H9 (cell line): ENCODE measurements around the gene SKAP1. TPM values are rescaled to one million over a fixed set of nuclear protein-coding genes. Genes with fewer than 3 reads are reported as not detected.

Experiments
- DNase-seq: peaks from one replicate; pipeline ENCODE4 v3.0.0-alpha.2; 2017
- H2AFZ ChIP-seq: one replicate; pipeline ENCODE4 v1.6.1; 2013; ENCODE audit warnings: mild to moderate bottlenecking, low read length, control low read depth, moderate library complexity
- H2AK5ac ChIP-seq: 2 replicates; pipeline ENCODE4 v1.6.1; 2013; ENCODE audit warnings: low read length, control low read depth, mixed read lengths; ENCODE audit not compliant: insufficient read length
- H2BK120ac ChIP-seq: one replicate; pipeline ENCODE4 v1.6.1; 2013; ENCODE audit warnings: low read depth, mild to moderate bottlenecking, low read length, control low read depth, inconsistent platforms; ENCODE audit not compliant: poor library complexity, severe bottlenecking
- H2BK12ac ChIP-seq: 2 replicates; pipeline ENCODE4 v1.6.1; 2013; ENCODE audit warnings: low read length, control low read depth, mixed read lengths, low read depth; ENCODE audit not compliant: insufficient read length
- H2BK15ac ChIP-seq: 2 replicates; pipeline ENCODE4 v1.6.1; 2013; ENCODE audit warnings: low read depth, low read length, control low read depth
- H2BK20ac ChIP-seq: one replicate; pipeline ENCODE4 v1.6.1; 2013; ENCODE audit warnings: low read depth, mild to moderate bottlenecking, low read length, control low read depth, inconsistent platforms; ENCODE audit not compliant: poor library complexity, severe bottlenecking
- H2BK5ac ChIP-seq: 2 replicates; pipeline ENCODE4 v1.6.1; 2013; ENCODE audit warnings: low read length, control low read depth, mixed read lengths; ENCODE audit not compliant: insufficient read length
- H3K14ac ChIP-seq: 2 replicates; pipeline ENCODE4 v1.6.1; 2013; ENCODE audit warnings: low read length, control low read depth; ENCODE audit not compliant: insufficient read depth
- H3K18ac ChIP-seq: 2 replicates; pipeline ENCODE4 v1.6.1; 2013; ENCODE audit warnings: low read depth, mild to moderate bottlenecking, mixed read lengths, low read length, control low read depth; ENCODE audit not compliant: insufficient read length
- H3K23ac ChIP-seq: 2 replicates; pipeline ENCODE4 v1.6.1; 2013; ENCODE audit warnings: low read length, control low read depth, mixed read lengths, low read depth; ENCODE audit not compliant: insufficient read length
- H3K23me2 ChIP-seq: 2 replicates; pipeline ENCODE4 v1.6.1; 2013; ENCODE audit warnings: low read depth, mild to moderate bottlenecking, mixed read lengths, low read length, control low read depth; ENCODE audit not compliant: insufficient read length, poor library complexity, severe bottlenecking
- H3K27ac ChIP-seq: 2 replicates; pipeline ENCODE4 v1.5.1; 2013; ENCODE audit warnings: low read length, control low read depth, mixed read lengths, low read depth; ENCODE audit not compliant: insufficient read length
- H3K27me3 ChIP-seq: 2 replicates; pipeline ENCODE4 v1.6.1; 2013; ENCODE audit warnings: low read length, control low read depth, inconsistent platforms; ENCODE audit not compliant: insufficient read depth
- H3K4ac ChIP-seq: 2 replicates; pipeline ENCODE4 v1.6.1; 2013; ENCODE audit warnings: low read depth, mild to moderate bottlenecking, control low read depth, inconsistent platforms, low read length, moderate library complexity
- H3K4me1 ChIP-seq: 2 replicates; pipeline ENCODE4 v1.6.1; 2013; ENCODE audit warnings: low read length, control low read depth, inconsistent platforms; ENCODE audit not compliant: insufficient read depth
- H3K4me2 ChIP-seq: 2 replicates; pipeline ENCODE4 v1.6.1; 2013; ENCODE audit warnings: low read length, control low read depth, mixed read lengths; ENCODE audit not compliant: insufficient read length, insufficient read depth
- H3K56ac ChIP-seq: 2 replicates; pipeline ENCODE4 v1.6.1; 2013; ENCODE audit warnings: low read depth, mild to moderate bottlenecking, mixed read lengths, low read length, control low read depth; ENCODE audit not compliant: insufficient read length
- H3K79me1 ChIP-seq: 2 replicates; pipeline ENCODE4 v1.6.1; 2013; ENCODE audit warnings: low read depth, mild to moderate bottlenecking, moderate library complexity, low read length, control low read depth, inconsistent platforms; ENCODE audit not compliant: insufficient read depth, poor library complexity, severe bottlenecking
- H3K79me2 ChIP-seq: 2 replicates; pipeline ENCODE4 v1.6.1; 2013; ENCODE audit warnings: low read length, control low read depth, inconsistent platforms; ENCODE audit not compliant: insufficient read depth
- H3K9ac ChIP-seq: 2 replicates; pipeline ENCODE4 v1.6.1; 2013; ENCODE audit warnings: low read length, control low read depth, mixed read lengths; ENCODE audit not compliant: insufficient read length; ENCODE audit errors: extremely low read depth
- H3K9me3 ChIP-seq: one replicate; pipeline ENCODE4 v1.6.1; 2013; ENCODE audit warnings: low read depth, low read length, inconsistent platforms; ENCODE audit not compliant: control insufficient read depth
- H3T11ph ChIP-seq: one replicate; pipeline ENCODE4 v1.6.1; 2013; ENCODE audit warnings: mild to moderate bottlenecking, low read length, control low read depth, inconsistent platforms
- H4K20me1 ChIP-seq: one replicate; pipeline ENCODE4 v1.6.1; 2013; ENCODE audit not compliant: control insufficient read depth, insufficient read length, insufficient read depth
- H4K5ac ChIP-seq: 2 replicates; pipeline ENCODE4 v1.6.1; 2013; ENCODE audit warnings: low read depth, mild to moderate bottlenecking, mixed read lengths, low read length, control low read depth; ENCODE audit not compliant: insufficient read length
- H4K8ac ChIP-seq: replicated peaks from 2 replicates; pipeline ENCODE4 v1.6.1; 2013; ENCODE audit warnings: low read length, control low read depth, mixed read lengths, low read depth; ENCODE audit not compliant: insufficient read length
- H4K91ac ChIP-seq: 2 replicates; pipeline ENCODE4 v1.6.1; 2013; ENCODE audit warnings: low read depth, mild to moderate bottlenecking, moderate library complexity, mixed read lengths, low read length, control low read depth; ENCODE audit not compliant: insufficient read length
- H3K27ac Mint-ChIP-seq, 3 experiments: 2 replicates in 2 of 3; 3 replicates in 1 of 3; pipeline ENCODE4 v1.8.0; 2020 to 2021; ENCODE audit warnings: mixed read lengths in 3 of 3, mild to moderate bottlenecking in 1 of 3, moderate library complexity in 1 of 3
- H3K27me3 Mint-ChIP-seq: 2 replicates; pipeline ENCODE4 v1.8.0; 2021; ENCODE audit warnings: low read depth, mild to moderate bottlenecking, moderate library complexity, mixed read lengths
- H3K36me3 Mint-ChIP-seq, 3 experiments: 2 replicates in 2 of 3; 3 replicates in 1 of 3; pipeline ENCODE4 v1.8.0; 2020 to 2021; ENCODE audit warnings: low read depth in 3 of 3, mixed read lengths in 3 of 3; ENCODE audit not compliant: insufficient read depth in 1 of 3
- H3K4me1 Mint-ChIP-seq, 2 experiments: 2 replicates each; pipeline ENCODE4 v1.8.0; 2020; ENCODE audit warnings: mixed read lengths in 2 of 2
- H3K4me3 Mint-ChIP-seq, 2 experiments: 2 replicates in 1 of 2; 3 replicates in 1 of 2; pipeline ENCODE4 v1.8.0; 2020 to 2021; ENCODE audit warnings: mild to moderate bottlenecking in 2 of 2, mixed read lengths in 2 of 2, moderate library complexity in 1 of 2
- H3K9me3 Mint-ChIP-seq, 2 experiments: 2 replicates in 1 of 2; 3 replicates in 1 of 2; pipeline ENCODE4 v1.8.0; 2020; ENCODE audit warnings: mild to moderate bottlenecking in 2 of 2, mixed read lengths in 2 of 2, moderate library complexity in 1 of 2
- CTCF ChIP-seq: fragments of 200-600 bp; sonication (generic); conservative IDR thresholded peaks from 3 replicates; pipeline ENCODE4 v1.8.0; 2021; ENCODE audit warnings: antibody characterized with exemption, mild to moderate bottlenecking
- total RNA-seq: library from RNA; stranded (reverse); gene quantifications from 2 replicates; pipeline ENCODE4 v1.2.1, GENCODE V29; 2021

Gene SKAP1
- total RNA-seq, 1 experiment from 2014 or later = not detected

- Histone ChIP-seq H3K27ac (no peak overlapping the region), H3K56ac (no peak overlapping the region), H2BK5ac (no peak overlapping the region), H3K4me2 (no peak overlapping the region), H3K79me1 (no peaks in the 10 kb centered on the region), H2BK12ac (no peak overlapping the region), H2AK5ac (no peak overlapping the region), H2BK20ac (no peak overlapping the region), H3K4me1 (peaks cover 3% of the 10 kb centered on the region; the same call in 1 of the 2 replicates), H2AFZ (no peak overlapping the region), H4K8ac (no peak overlapping the region), H2BK120ac (no peak overlapping the region), H3K27me3 (peaks cover 3% of the 10 kb centered on the region; the same call in 1 of the 2 replicates), H3K4ac (no peak overlapping the region), H3K9me3 (no peaks in the 10 kb centered on the region), H3K23ac (no peak overlapping the region), H3K23me2 (peaks cover 5% of the 10 kb centered on the region), H3K18ac (no peak overlapping the region), H4K20me1 (no peaks in the 10 kb centered on the region), H3K9ac (no peak overlapping the region), H2BK15ac (no peak overlapping the region), H3T11ph (no peak overlapping the region), H4K5ac (no peak overlapping the region), H3K14ac (no peak overlapping the region), H4K91ac (no peak overlapping the region), H3K79me2 (no peaks in the 10 kb centered on the region)
- no peak for TF ChIP-seq CTCF
- peaks cover 88% of the 10 kb centered on the region for H3K27me3 Mint-ChIP-seq
- no peaks in the 10 kb centered on the region; a peak in 1 of 7 replicates for H3K36me3 Mint-ChIP-seq
- peaks cover 6 to 8% of the 10 kb centered on the region in 2 experiments; a peak in 4 of 5 replicates for H3K9me3 Mint-ChIP-seq
- H3K27ac Mint-ChIP-seq = no peak overlapping the region
- no peak overlapping the region for H3K4me3 Mint-ChIP-seq
- peaks cover 15 to 20% of the 10 kb centered on the region in 2 experiments for H3K4me1 Mint-ChIP-seq
- DNase-seq = no peak
These were observed 25.8 kb upstream of the SKAP1 start for GRCh38 chr17:48455791-48456190.
